ENCODE data around the gene JPH3.

The JPH3 gene

DNA sequence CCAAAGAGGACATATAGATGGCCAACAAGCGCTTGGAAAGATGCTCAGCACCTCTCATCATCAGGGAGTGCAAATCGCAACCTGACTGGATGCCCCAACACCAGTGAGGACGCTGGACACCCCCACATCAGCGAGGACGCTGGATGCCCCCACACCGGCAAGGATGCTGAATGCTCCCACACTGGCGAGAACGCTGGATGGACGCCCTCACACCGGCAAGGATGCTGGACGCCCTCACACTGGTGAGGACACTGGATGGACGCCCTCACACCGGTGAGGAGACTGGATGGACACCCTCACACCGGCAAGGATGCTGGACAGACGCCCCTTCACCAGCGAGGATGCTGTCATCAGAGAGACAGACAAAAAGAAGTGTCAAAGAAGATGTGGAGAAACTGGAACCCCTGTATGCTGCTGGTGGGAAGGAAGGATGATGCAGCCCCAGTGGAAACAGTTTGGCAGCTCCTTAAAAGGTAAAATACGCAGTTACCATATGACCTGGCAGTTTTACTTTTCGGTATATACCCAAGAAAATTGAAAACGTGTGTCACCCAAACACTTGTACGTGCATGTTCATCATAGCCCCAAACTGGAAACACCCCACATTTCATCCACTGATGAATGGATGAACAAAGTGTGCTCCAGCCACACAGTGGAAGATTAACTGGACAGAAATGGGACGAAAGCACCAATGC is 10.1 kb upstream of the JPH3 start:
- DNase-seq = no peak
- Mint-ChIP-seq H3K4me3 (no peak overlapping the region), H3K9me3 (no peaks in the 10 kb centered on the region), H3K4me1 (no peaks in the 10 kb centered on the region), H3K36me3 (ENCODE audit: low read depth) (no peaks in the 10 kb centered on the region), H3K27ac (peak overlapping the region; percentile 11), H3K27me3 (ENCODE audit: low read depth, poor library complexity) (peaks cover 69% of the 10 kb centered on the region)
- TF ChIP-seq CTCF (IDR thresholded peaks at IDR 0.05) = no peak

GRCh38 chr16:87593710-87594258 is 8.5 kb upstream of the JPH3 start:
- no peak for TF ChIP-seq CTCF (IDR thresholded peaks at IDR 0.05)
- H3K36me3 Mint-ChIP-seq (ENCODE audit: low read depth) = no peaks in the 10 kb centered on the region
- no peak overlapping the region for H3K27ac Mint-ChIP-seq
- H3K4me3 Mint-ChIP-seq = no peak overlapping the region
- DNase-seq = no peak
- H3K9me3 Mint-ChIP-seq = no peaks in the 10 kb centered on the region
- no peaks in the 10 kb centered on the region for H3K4me1 Mint-ChIP-seq
- peaks cover 58% of the 10 kb centered on the region for H3K27me3 Mint-ChIP-seq (ENCODE audit: low read depth, poor library complexity)

DNA sequence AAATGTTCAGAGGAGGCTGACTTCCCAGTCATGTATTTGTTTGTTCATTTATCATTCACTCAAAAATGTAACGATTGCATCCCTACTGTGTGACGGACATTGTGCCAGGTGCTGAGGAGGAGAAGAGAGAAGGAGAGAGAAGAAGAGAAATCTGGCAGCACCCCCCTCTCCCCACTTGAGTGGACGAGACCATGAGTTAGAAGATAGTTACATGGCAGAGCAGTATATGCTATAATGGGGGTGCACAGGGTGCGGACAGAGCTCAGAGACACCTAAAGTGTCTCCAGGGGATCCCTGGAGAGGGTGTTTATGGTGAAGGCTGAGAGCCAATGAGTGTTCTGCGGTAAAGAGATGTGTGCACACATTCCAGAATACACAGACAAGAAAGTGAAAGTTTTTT is 6.6 kb upstream of the JPH3 start:
- Mint-ChIP-seq H3K36me3 (ENCODE audit: low read depth) (no peaks in the 10 kb centered on the region), H3K27ac (no peak overlapping the region), H3K4me3 (no peak overlapping the region), H3K9me3 (no peaks in the 10 kb centered on the region), H3K27me3 (ENCODE audit: low read depth, poor library complexity) (peaks cover 48% of the 10 kb centered on the region), H3K4me1 (no peaks in the 10 kb centered on the region)
- TF ChIP-seq CTCF (IDR thresholded peaks at IDR 0.05) = no peak
- DNase-seq = no peak

DNA sequence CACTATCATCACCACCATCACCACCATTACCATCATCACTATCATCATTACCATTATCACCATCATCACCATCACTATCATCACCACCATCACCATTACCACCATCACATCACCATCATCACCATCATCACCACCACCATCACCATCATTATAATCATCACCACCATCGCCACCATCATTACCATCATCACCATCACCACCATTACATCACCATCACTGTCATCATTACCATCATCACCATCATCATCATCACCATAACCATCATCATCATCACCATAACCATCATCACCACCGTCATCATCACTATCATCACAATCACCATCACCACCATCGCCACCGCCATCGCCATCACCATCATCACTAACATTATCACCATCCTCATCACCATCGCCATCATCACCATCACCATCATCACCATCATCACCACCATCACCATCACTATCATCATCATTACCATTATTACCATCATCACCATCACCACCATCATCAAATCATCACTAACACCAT is 4.9 kb upstream of the JPH3 start:
- Mint-ChIP-seq H3K4me3 (no peak overlapping the region), H3K36me3 (ENCODE audit: low read depth) (no peaks in the 10 kb centered on the region), H3K27ac (no peak overlapping the region), H3K9me3 (no peaks in the 10 kb centered on the region), H3K27me3 (ENCODE audit: low read depth, poor library complexity) (peaks cover 33% of the 10 kb centered on the region), H3K4me1 (no peaks in the 10 kb centered on the region)
- no peak for DNase-seq
- TF ChIP-seq CTCF (IDR thresholded peaks at IDR 0.05) = no peak

GRCh38 chr16:87598431-87598830 is 3.9 kb upstream of the JPH3 start:
- H3K4me1 Mint-ChIP-seq = peaks cover 5% of the 10 kb centered on the region
- DNase-seq = no peak
- no peak overlapping the region for H3K27ac Mint-ChIP-seq
- H3K4me3 Mint-ChIP-seq = no peak overlapping the region
- no peaks in the 10 kb centered on the region for H3K9me3 Mint-ChIP-seq
- peaks cover 32% of the 10 kb centered on the region for H3K27me3 Mint-ChIP-seq (ENCODE audit: low read depth, poor library complexity)
- TF ChIP-seq CTCF (IDR thresholded peaks at IDR 0.05) = no peak
- H3K36me3 Mint-ChIP-seq (ENCODE audit: low read depth) = no peaks in the 10 kb centered on the region

DNA sequence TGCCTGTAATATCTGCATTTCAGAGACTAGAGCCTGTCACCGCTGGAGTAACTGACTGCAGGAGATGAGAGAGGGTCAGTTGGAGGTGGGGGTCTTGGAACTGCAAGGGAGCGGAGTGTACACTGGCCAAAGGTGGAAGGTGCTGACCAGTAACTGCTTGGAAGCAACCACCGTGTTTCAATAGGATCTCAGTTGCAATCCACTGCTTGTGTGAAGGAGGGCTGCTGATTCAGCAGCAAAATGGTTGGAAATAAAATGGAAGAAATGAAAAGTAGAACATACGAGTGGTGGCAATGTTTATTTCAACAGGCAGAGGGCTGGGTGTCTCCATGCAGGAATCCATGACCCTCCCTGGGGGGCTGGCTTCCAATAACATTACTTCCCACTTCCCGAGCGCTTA is 2.1 kb upstream of the JPH3 start:
- Mint-ChIP-seq H3K4me1 (peaks cover 14% of the 10 kb centered on the region), H3K4me3 (peak overlapping the region; percentile 58), H3K36me3 (ENCODE audit: low read depth) (no peaks in the 10 kb centered on the region)

More for the DNA sequence above, 2.1 kb upstream of the JPH3 start:
- Mint-ChIP-seq H3K27me3 (ENCODE audit: low read depth, poor library complexity) (peaks cover 36% of the 10 kb centered on the region), H3K27ac (no peak overlapping the region), H3K9me3 (no peaks in the 10 kb centered on the region)
- DNase-seq = no peak
- TF ChIP-seq CTCF (IDR thresholded peaks at IDR 0.05) = no peak
